GM19467 (cell line): ENCODE measurements around the gene TRPV3.
"Not testable (repeated sequence)": the region's sequence is repeated elsewhere in the genome, so short reads cannot be mapped to it uniquely, and the experiment has no call there.

Source experiments
- ATAC-seq: cut with Tn5 transposase; IDR thresholded peaks from one replicate; pipeline ENCODE4 v1.9.1; 2021; ENCODE audit warnings: mild to moderate bottlenecking, moderate library complexity; ENCODE audit not compliant: unreplicated experiment

TRPV3 gene

GRCh38 chr17:3557768-3558583, at the start of gene TRPV3:
Gene TRPV3 (minus strand): TSS chr17:3557812. CDS start chr17:3554850, 2,962 bp downstream.
- peak; percentile 9 for ATAC-seq

- ATAC-seq: no peak
Measured at GRCh38 chr17:3603870-3604259, 46.3 kb upstream of the TRPV3 start.

GRCh38 chr17:3603119-3603869, 45.7 kb upstream of the TRPV3 start:
- no peak for ATAC-seq

- no peak for ATAC-seq
Measured at GRCh38 chr17:3602499-3602898, 44.9 kb upstream of the TRPV3 start.

GRCh38 chr17:3600529-3601205, 43.1 kb upstream of the TRPV3 start:
- ATAC-seq: no peak

GRCh38 chr17:3598078-3598477, 40.5 kb upstream of the TRPV3 start:
- no peak for ATAC-seq

- no peak for ATAC-seq
Measured at GRCh38 chr17:3596804-3597464, 39.3 kb upstream of the TRPV3 start.

GRCh38 chr17:3594976-3595375, 37.4 kb upstream of the TRPV3 start:
- ATAC-seq: no peak

- no peak for ATAC-seq
Measured at GRCh38 chr17:3594051-3594800, 36.6 kb upstream of the TRPV3 start.

GRCh38 chr17:3593384-3593783, 35.8 kb upstream of the TRPV3 start:
- ATAC-seq: no peak

GRCh38 chr17:3592216-3592860, 34.7 kb upstream of the TRPV3 start:
- no peak for ATAC-seq

GRCh38 chr17:3590768-3591167, 33.2 kb upstream of the TRPV3 start:
- ATAC-seq: no peak

GRCh38 chr17:3590231-3590630, 32.6 kb upstream of the TRPV3 start:
- ATAC-seq: no peak

GRCh38 chr17:3589784-3590183, 32.2 kb upstream of the TRPV3 start:
- ATAC-seq: no peak

- no peak for ATAC-seq
Measured at GRCh38 chr17:3585826-3586225, 28.2 kb upstream of the TRPV3 start.

GRCh38 chr17:3583456-3583855, 25.8 kb upstream of the TRPV3 start:
- ATAC-seq: no peak

- ATAC-seq: no peak
Measured at GRCh38 chr17:3582915-3583314, 25.3 kb upstream of the TRPV3 start.

GRCh38 chr17:3578667-3579066, 21.1 kb upstream of the TRPV3 start:
- ATAC-seq: not testable (repeated sequence)

GRCh38 chr17:3576970-3577369, 19.4 kb upstream of the TRPV3 start:
- ATAC-seq: no peak

- ATAC-seq: no peak
Measured at GRCh38 chr17:3575511-3575910, 17.9 kb upstream of the TRPV3 start.
